Measurements from ENCODE around the gene HNRNPF. TPM values are rescaled to one million over a fixed set of nuclear protein-coding genes. Genes with fewer than 3 reads are reported as not detected.

The HNRNPF gene
- total RNA-seq, 4 donors from 2014 or later: 109 to 151 (median 135) TPM

DNA sequence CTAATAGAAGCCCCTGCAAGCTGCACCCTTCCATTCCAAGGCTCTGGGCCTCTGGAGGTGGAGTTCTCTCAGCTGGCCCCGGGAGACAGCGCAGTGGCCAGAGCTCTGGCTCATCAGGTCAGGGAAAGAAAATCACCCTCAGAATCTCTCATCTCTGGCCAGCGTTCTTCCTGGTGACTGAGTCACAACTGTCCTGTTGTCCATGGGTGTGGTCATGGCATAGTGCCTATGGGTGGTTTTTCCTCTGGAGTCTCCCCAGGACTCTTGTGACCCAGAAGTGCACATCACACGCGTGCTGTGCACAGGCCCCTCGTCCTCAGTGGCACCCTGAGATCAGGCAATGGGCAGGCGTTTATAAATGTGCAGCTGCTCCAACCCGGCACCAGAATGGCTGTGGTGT is 64.9 kb downstream of the HNRNPF start:
- no peak for TF ChIP-seq CTCF (IDR thresholded peaks at IDR 0.05; ENCODE audit: low read depth)

DNA sequence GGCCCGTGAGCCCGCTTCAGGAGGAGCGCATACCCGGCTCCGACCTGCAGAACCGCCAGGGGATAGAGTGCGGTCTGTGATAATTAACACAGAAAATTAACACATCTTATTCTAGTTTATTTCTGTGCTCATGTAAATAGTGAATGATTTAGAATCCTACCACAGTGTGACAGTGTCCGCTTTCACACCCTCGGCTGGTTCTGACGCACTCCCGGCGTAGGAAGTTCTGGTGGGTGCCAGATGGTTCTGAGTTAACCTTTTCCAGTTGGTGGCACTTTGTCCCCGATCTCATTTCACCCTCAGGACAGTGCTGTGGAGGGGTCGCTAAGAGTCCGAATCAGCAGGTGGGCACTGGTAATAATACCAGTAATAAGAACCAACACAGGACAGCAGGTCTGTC is 65.9 kb downstream of the HNRNPF start:
- no peak for TF ChIP-seq CTCF (IDR thresholded peaks at IDR 0.05; ENCODE audit: low read depth)

GRCh38 chr10:43342279-43343125 is 66.5 kb downstream of the HNRNPF start:
- TF ChIP-seq CTCF (IDR thresholded peaks at IDR 0.05; ENCODE audit: low read depth): no peak

DNA sequence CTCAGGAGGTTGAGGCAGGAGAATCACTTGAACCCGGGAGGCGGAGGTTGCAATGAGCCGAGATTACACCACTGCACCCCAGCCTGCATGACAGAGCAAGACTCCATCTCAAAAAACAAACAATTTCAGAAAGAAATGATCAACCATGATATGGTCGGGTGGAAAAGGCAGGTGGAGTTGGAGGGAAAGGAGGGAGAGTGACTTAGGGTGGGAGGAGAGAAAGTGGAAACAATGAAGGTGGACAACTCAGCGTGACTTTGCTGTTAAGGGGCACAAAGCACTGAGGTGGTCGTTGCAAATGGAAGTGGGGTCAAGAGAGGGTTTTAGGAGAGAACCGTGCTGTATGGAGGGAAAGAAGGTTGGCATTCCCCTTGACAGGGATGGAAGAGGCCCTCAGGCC is 67.5 kb downstream of the HNRNPF start:
- TF ChIP-seq CTCF (IDR thresholded peaks at IDR 0.05; ENCODE audit: low read depth): no peak

GRCh38 chr10:43340619-43341018 is 68.4 kb downstream of the HNRNPF start:
- TF ChIP-seq CTCF (IDR thresholded peaks at IDR 0.05; ENCODE audit: low read depth): no peak

DNA sequence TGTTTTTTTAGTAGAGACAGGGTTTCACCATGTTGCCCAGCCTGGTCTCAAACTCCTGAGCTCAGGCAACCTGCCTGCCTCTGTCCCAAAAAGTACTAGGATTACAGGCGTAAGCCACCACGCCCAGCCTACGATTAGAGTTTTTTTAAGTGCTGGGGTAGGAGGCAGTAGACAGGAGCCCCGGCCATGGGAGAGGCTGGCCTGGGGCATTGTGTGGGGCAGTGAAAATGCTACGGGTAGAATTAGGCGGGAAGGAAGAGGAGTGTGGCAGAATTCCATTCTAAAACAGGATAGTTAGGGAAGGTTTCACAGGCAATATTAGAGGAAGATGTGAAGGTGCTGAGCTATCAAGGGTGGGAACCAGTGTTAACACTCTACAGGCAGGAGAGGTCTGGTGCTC is 68.9 kb downstream of the HNRNPF start:
- no peak for TF ChIP-seq CTCF (IDR thresholded peaks at IDR 0.05; ENCODE audit: low read depth)

- no peak for TF ChIP-seq CTCF (IDR thresholded peaks at IDR 0.05; ENCODE audit: low read depth)
Observed at GRCh38 chr10:43339136-43339535, 69.8 kb downstream of the HNRNPF start.

Measured in subcutaneous adipose tissue (tissue), 4 donors.